ENCODE measurements around the gene FKTN. TPM values are rescaled to one million over a fixed set of nuclear protein-coding genes. Genes with fewer than 3 reads are reported as not detected.

Gene FKTN
- total RNA-seq, 1 experiment from 2014 or later, result 17.1 TPM

GRCh38 chr9:105643795-105644194 lies 85.9 kb downstream of the FKTN start:
- Mint-ChIP-seq H3K9me3 (ENCODE audit: unreplicated experiment) (peaks cover 9% of the 10 kb centered on the region), H3K4me1 (ENCODE audit: low read depth, unreplicated experiment) (peaks cover 28% of the 10 kb centered on the region), H3K4me3 (ENCODE audit: unreplicated experiment) (no peak overlapping the region), H3K27me3 (ENCODE audit: insufficient read depth, unreplicated experiment) (no peaks in the 10 kb centered on the region), H3K27ac (ENCODE audit: unreplicated experiment) (no peak overlapping the region), H3K36me3 (ENCODE audit: insufficient read depth, unreplicated experiment) (no peaks in the 10 kb centered on the region)
- no TSS peak for BruUV-seq (replicated peaks)
- POLR2A ChIA-PET, result no interaction called here
- TF ChIP-seq, protein P1, sequence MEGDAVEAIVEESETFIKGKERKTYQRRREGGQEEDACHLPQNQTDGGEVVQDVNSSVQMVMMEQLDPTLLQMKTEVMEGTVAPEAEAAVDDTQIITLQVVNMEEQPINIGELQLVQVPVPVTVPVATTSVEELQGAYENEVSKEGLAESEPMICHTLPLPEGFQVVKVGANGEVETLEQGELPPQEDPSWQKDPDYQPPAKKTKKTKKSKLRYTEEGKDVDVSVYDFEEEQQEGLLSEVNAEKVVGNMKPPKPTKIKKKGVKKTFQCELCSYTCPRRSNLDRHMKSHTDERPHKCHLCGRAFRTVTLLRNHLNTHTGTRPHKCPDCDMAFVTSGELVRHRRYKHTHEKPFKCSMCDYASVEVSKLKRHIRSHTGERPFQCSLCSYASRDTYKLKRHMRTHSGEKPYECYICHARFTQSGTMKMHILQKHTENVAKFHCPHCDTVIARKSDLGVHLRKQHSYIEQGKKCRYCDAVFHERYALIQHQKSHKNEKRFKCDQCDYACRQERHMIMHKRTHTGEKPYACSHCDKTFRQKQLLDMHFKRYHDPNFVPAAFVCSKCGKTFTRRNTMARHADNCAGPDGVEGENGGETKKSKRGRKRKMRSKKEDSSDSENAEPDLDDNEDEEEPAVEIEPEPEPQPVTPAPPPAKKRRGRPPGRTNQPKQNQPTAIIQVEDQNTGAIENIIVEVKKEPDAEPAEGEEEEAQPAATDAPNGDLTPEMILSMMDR (IDR thresholded peaks at IDR 0.05; ENCODE audit: insufficient read depth in 1 of 2, low read depth in 1 of 2, low read length in 1 of 2, severe bottlenecking in 1 of 2, unreplicated experiment in 1 of 2), result no peak
- no peak for DNase-seq
- no peaks in the 10 kb centered on the region for H3K36me3 ChIP-seq (ENCODE audit: control insufficient read depth, insufficient read depth, low read length)
- H3K4me3 ChIP-seq (ENCODE audit: low read depth, low read length), result no peak overlapping the region
- intact Hi-C loops (cut with micrococcal nuclease; ENCODE audit: unreplicated experiment), result no loop called here
- CTCF ChIA-PET, result no interaction called here
- peaks cover 14% of the 10 kb centered on the region; the same call in 1 of the 2 replicates for H3K4me1 ChIP-seq
- no peaks in the 10 kb centered on the region for H3K27me3 ChIP-seq (replicated peaks; ENCODE audit: control insufficient read depth, insufficient read depth, low read length)
- peaks cover 9% of the 10 kb centered on the region; the same call in 1 of the 2 replicates for H3K9me3 ChIP-seq

GRCh38 chr9:105646879-105647594 lies 89.1 kb downstream of the FKTN start:
- peaks cover 2% of the 10 kb centered on the region; the same call in 1 of the 2 replicates for H3K9me3 ChIP-seq
- Mint-ChIP-seq H3K27me3 (ENCODE audit: insufficient read depth, unreplicated experiment) (no peaks in the 10 kb centered on the region), H3K4me1 (ENCODE audit: low read depth, unreplicated experiment) (peaks cover 28% of the 10 kb centered on the region), H3K36me3 (ENCODE audit: insufficient read depth, unreplicated experiment) (no peaks in the 10 kb centered on the region), H3K9me3 (ENCODE audit: unreplicated experiment) (no peaks in the 10 kb centered on the region), H3K4me3 (ENCODE audit: unreplicated experiment) (no peak overlapping the region), H3K27ac (ENCODE audit: unreplicated experiment) (peak overlapping the region; percentile 79)
- DNase-seq, result no peak
- TF ChIP-seq, protein P1 (IDR thresholded peaks at IDR 0.05; ENCODE audit: insufficient read depth in 1 of 2, low read depth in 1 of 2, low read length in 1 of 2, severe bottlenecking in 1 of 2, unreplicated experiment in 1 of 2), result no peak
- ChIA-PET CTCF (interaction anchor here (0.5 to 1.4 kb wide), 2 partner anchors 10 to 472 kb away, joined by 3 read pairs; no protein-coding TSS in a partner anchor), POLR2A (no interaction called here)
- no peaks in the 10 kb centered on the region for H3K36me3 ChIP-seq (ENCODE audit: control insufficient read depth, insufficient read depth, low read length)
- intact Hi-C loops (cut with micrococcal nuclease; ENCODE audit: unreplicated experiment), result no loop called here
- H3K4me1 ChIP-seq, result peaks cover 14% of the 10 kb centered on the region; the same call in 1 of the 2 replicates
- H3K27me3 ChIP-seq (replicated peaks; ENCODE audit: control insufficient read depth, insufficient read depth, low read length), result no peaks in the 10 kb centered on the region
- BruUV-seq (replicated peaks), result no TSS peak
- H3K4me3 ChIP-seq (ENCODE audit: low read depth, low read length), result no peak overlapping the region

GRCh38 chr9:105647595-105648349 lies 89.8 kb downstream of the FKTN start:
- POLR2A ChIA-PET, result interaction anchor here (0.6 kb wide), 1 partner anchor 11 kb away, joined by 3 read pairs; no protein-coding TSS in a partner anchor

More at GRCh38 chr9:105647595-105648349, 89.8 kb downstream of the FKTN start:
- DNase-seq, result peak in 1 of 2 experiments; percentile 22
- BruUV-seq (replicated peaks), result no TSS peak
- CTCF ChIA-PET, result interaction anchor here (0.5 to 1.4 kb wide), 3 partner anchors 10 to 473 kb away, joined by 3 to 5 read pairs (median 3); no protein-coding TSS in a partner anchor
- no peaks in the 10 kb centered on the region for H3K9me3 Mint-ChIP-seq (ENCODE audit: unreplicated experiment)
- H3K36me3 Mint-ChIP-seq (ENCODE audit: insufficient read depth, unreplicated experiment), result no peaks in the 10 kb centered on the region
- H3K27me3 Mint-ChIP-seq (ENCODE audit: insufficient read depth, unreplicated experiment), result no peaks in the 10 kb centered on the region
- Histone ChIP-seq H3K27me3 (replicated peaks; ENCODE audit: control insufficient read depth, insufficient read depth, low read length) (no peaks in the 10 kb centered on the region), H3K4me3 (ENCODE audit: low read depth, low read length) (no peak overlapping the region), H3K9me3 (no peaks in the 10 kb centered on the region), H3K4me1 (peaks cover 14% of the 10 kb centered on the region; the same call in 1 of the 2 replicates), H3K36me3 (ENCODE audit: control insufficient read depth, insufficient read depth, low read length) (no peaks in the 10 kb centered on the region)
- H3K4me3 Mint-ChIP-seq (ENCODE audit: unreplicated experiment), result peak overlapping the region; percentile 41
- peaks cover 28% of the 10 kb centered on the region for H3K4me1 Mint-ChIP-seq (ENCODE audit: low read depth, unreplicated experiment)
- TF ChIP-seq, protein P1 (IDR thresholded peaks at IDR 0.05; ENCODE audit: insufficient read depth in 1 of 2, low read depth in 1 of 2, low read length in 1 of 2, severe bottlenecking in 1 of 2, unreplicated experiment in 1 of 2), result no peak
- intact Hi-C loops (cut with micrococcal nuclease; ENCODE audit: unreplicated experiment), result no loop called here
- H3K27ac Mint-ChIP-seq (ENCODE audit: unreplicated experiment), result peak overlapping the region; percentile 79
